C4-2B (cell line): ENCODE data around the gene RAPGEF3.

Experiments
- ZFX ChIP-seq: fragments of 450-650 bp; IDR thresholded peaks from 2 replicates; pipeline ENCODE4 v1.6.1; 2017
- TF ChIP-seq, protein P1 (sequence below): fragments of 450-650 bp; conservative IDR thresholded peaks from 2 replicates; pipeline ENCODE4 v1.5.1; 2017; ENCODE audit warnings: mild to moderate bottlenecking

DNA sequence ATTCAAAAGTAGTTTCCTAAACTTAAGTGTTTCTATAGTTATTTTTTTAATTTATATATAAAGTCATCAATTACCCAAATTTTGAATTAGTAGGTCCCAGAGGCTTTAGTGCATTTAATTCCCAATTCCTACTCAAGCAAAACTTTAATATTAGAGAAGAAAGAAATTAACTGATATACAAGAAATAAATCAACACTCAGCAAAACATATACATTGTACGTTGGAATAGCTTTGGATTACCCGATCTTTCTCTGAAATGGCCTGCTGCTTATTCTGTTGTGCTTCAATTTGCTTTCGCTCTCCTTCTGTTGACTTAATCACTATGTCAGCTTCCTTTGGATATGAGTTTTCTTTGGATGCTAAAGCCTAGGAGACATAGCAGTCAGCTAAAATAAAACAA lies 71.0 kb downstream of the RAPGEF3 start:
- TF ChIP-seq, protein P1, sequence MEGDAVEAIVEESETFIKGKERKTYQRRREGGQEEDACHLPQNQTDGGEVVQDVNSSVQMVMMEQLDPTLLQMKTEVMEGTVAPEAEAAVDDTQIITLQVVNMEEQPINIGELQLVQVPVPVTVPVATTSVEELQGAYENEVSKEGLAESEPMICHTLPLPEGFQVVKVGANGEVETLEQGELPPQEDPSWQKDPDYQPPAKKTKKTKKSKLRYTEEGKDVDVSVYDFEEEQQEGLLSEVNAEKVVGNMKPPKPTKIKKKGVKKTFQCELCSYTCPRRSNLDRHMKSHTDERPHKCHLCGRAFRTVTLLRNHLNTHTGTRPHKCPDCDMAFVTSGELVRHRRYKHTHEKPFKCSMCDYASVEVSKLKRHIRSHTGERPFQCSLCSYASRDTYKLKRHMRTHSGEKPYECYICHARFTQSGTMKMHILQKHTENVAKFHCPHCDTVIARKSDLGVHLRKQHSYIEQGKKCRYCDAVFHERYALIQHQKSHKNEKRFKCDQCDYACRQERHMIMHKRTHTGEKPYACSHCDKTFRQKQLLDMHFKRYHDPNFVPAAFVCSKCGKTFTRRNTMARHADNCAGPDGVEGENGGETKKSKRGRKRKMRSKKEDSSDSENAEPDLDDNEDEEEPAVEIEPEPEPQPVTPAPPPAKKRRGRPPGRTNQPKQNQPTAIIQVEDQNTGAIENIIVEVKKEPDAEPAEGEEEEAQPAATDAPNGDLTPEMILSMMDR = no peak
- no peak for TF ChIP-seq ZFX
